ENCODE results near the gene PLXND1. TPM values are rescaled to one million over a fixed set of nuclear protein-coding genes. Genes with fewer than 3 reads are reported as not detected.

Gene PLXND1
- polyA plus RNA-seq, 2 donors, result 15.8 to 18.7 TPM

- H3K9me3 ChIP-seq (ENCODE audit: control insufficient read depth in 2 of 2, insufficient read depth in 1 of 2, low read depth in 1 of 2, low read length in 1 of 2), result no peaks in the 10 kb centered on the region
- no peaks in the 10 kb centered on the region for H3K27me3 ChIP-seq (ENCODE audit: control insufficient read depth in 1 of 2, insufficient read depth in 2 of 2, low read length in 2 of 2)
- peaks cover under 1 to 6% of the 10 kb centered on the region in 2 donors for H3K4me1 ChIP-seq (ENCODE audit: control insufficient read depth in 2 of 2, insufficient read depth in 2 of 2, low read length in 1 of 2)
- no peak overlapping the region for H3K4me3 ChIP-seq (ENCODE audit: low read depth in 1 of 2, low read length in 2 of 2)
- no peak overlapping the region for H3K27ac ChIP-seq (ENCODE audit: low read depth in 2 of 2, low read length in 1 of 2)
- 91 to 92% methylated on average over 22 of the region's 22 CpGs for WGBS, 2 donors
- peaks cover 0 to 8% of the 10 kb centered on the region in 2 donors for H3K36me3 ChIP-seq (ENCODE audit: control insufficient read depth in 2 of 2, insufficient read depth in 2 of 2, low read length in 1 of 2)
Observed at GRCh38 chr3:129571605-129572547, 34.6 kb downstream of the PLXND1 start.

- Histone ChIP-seq H3K27me3 (ENCODE audit: control insufficient read depth in 1 of 2, insufficient read depth in 2 of 2, low read length in 2 of 2) (no peaks in the 10 kb centered on the region), H3K27ac (ENCODE audit: low read depth in 2 of 2, low read length in 1 of 2) (no peak overlapping the region), H3K4me1 (ENCODE audit: control insufficient read depth in 2 of 2, insufficient read depth in 2 of 2, low read length in 1 of 2) (peaks cover 0 to 8% of the 10 kb centered on the region in 2 donors), H3K36me3 (ENCODE audit: control insufficient read depth in 2 of 2, insufficient read depth in 2 of 2, low read length in 1 of 2) (peaks cover 0 to 15% of the 10 kb centered on the region in 2 donors), H3K9me3 (ENCODE audit: control insufficient read depth in 2 of 2, insufficient read depth in 1 of 2, low read depth in 1 of 2, low read length in 1 of 2) (no peaks in the 10 kb centered on the region), H3K4me3 (ENCODE audit: low read depth in 1 of 2, low read length in 2 of 2) (no peak overlapping the region)
- WGBS, 2 donors, result 94 to 96% methylated on average over 7 of the region's 7 CpGs
Observed at GRCh38 chr3:129569856-129570255, 36.6 kb downstream of the PLXND1 start.

- WGBS, 2 donors, result 57 to 68% methylated on average over 6 of the region's 6 CpGs
- Histone ChIP-seq H3K27me3 (ENCODE audit: control insufficient read depth in 1 of 2, insufficient read depth in 2 of 2, low read length in 2 of 2) (no peaks in the 10 kb centered on the region), H3K9me3 (ENCODE audit: control insufficient read depth in 2 of 2, insufficient read depth in 1 of 2, low read depth in 1 of 2, low read length in 1 of 2) (no peaks in the 10 kb centered on the region), H3K4me3 (ENCODE audit: low read depth in 1 of 2, low read length in 2 of 2) (no peak overlapping the region), H3K4me1 (ENCODE audit: control insufficient read depth in 2 of 2, insufficient read depth in 2 of 2, low read length in 1 of 2) (peaks cover 0 to 8% of the 10 kb centered on the region in 2 donors), H3K36me3 (ENCODE audit: control insufficient read depth in 2 of 2, insufficient read depth in 2 of 2, low read length in 1 of 2) (peaks cover 0 to 21% of the 10 kb centered on the region in 2 donors), H3K27ac (ENCODE audit: low read depth in 2 of 2, low read length in 1 of 2) (no peak overlapping the region)
Observed at GRCh38 chr3:129567939-129568338, 38.5 kb downstream of the PLXND1 start.

- no peaks in the 10 kb centered on the region for H3K9me3 ChIP-seq (ENCODE audit: control insufficient read depth in 2 of 2, insufficient read depth in 1 of 2, low read depth in 1 of 2, low read length in 1 of 2)
- peaks cover 0 to 5% of the 10 kb centered on the region in 2 donors for H3K4me1 ChIP-seq (ENCODE audit: control insufficient read depth in 2 of 2, insufficient read depth in 2 of 2, low read length in 1 of 2)
- H3K27ac ChIP-seq (ENCODE audit: low read depth in 2 of 2, low read length in 1 of 2), result no peak overlapping the region
- H3K27me3 ChIP-seq (ENCODE audit: control insufficient read depth in 1 of 2, insufficient read depth in 2 of 2, low read length in 2 of 2), result no peaks in the 10 kb centered on the region
- peaks cover 0 to 25% of the 10 kb centered on the region in 2 donors for H3K36me3 ChIP-seq (ENCODE audit: control insufficient read depth in 2 of 2, insufficient read depth in 2 of 2, low read length in 1 of 2)
- H3K4me3 ChIP-seq (ENCODE audit: low read depth in 1 of 2, low read length in 2 of 2), result no peak overlapping the region
- WGBS, 2 donors, result 65 to 73% methylated on average over 18 of the region's 18 CpGs
Observed at GRCh38 chr3:129567176-129567705, 39.2 kb downstream of the PLXND1 start.

- H3K4me1 ChIP-seq (ENCODE audit: control insufficient read depth in 2 of 2, insufficient read depth in 2 of 2, low read length in 1 of 2), result peaks cover 5% of the 10 kb centered on the region in 2 donors
- H3K4me3 ChIP-seq (ENCODE audit: low read depth in 1 of 2, low read length in 2 of 2), result no peak overlapping the region
- H3K27me3 ChIP-seq (ENCODE audit: control insufficient read depth in 1 of 2, insufficient read depth in 2 of 2, low read length in 2 of 2), result no peaks in the 10 kb centered on the region
- H3K36me3 ChIP-seq (ENCODE audit: control insufficient read depth in 2 of 2, insufficient read depth in 2 of 2, low read length in 1 of 2), result peaks cover 0 to 25% of the 10 kb centered on the region in 2 donors
- H3K27ac ChIP-seq (ENCODE audit: low read depth in 2 of 2, low read length in 1 of 2), result no peak overlapping the region
- WGBS, 2 donors, result 88 to 97% methylated on average over 7 of the region's 7 CpGs
- H3K9me3 ChIP-seq (ENCODE audit: control insufficient read depth in 2 of 2, insufficient read depth in 1 of 2, low read depth in 1 of 2, low read length in 1 of 2), result no peaks in the 10 kb centered on the region
Observed at GRCh38 chr3:129565902-129566301, 40.6 kb downstream of the PLXND1 start.

- 90 to 93% methylated on average over 21 of the region's 21 CpGs for WGBS, 2 donors
- H3K27ac ChIP-seq (ENCODE audit: low read depth in 2 of 2, low read length in 1 of 2), result no peak overlapping the region
- H3K4me3 ChIP-seq (ENCODE audit: low read depth in 1 of 2, low read length in 2 of 2), result no peak overlapping the region
- H3K27me3 ChIP-seq (ENCODE audit: control insufficient read depth in 1 of 2, insufficient read depth in 2 of 2, low read length in 2 of 2), result no peaks in the 10 kb centered on the region
- peaks cover 5% of the 10 kb centered on the region in 2 donors for H3K4me1 ChIP-seq (ENCODE audit: control insufficient read depth in 2 of 2, insufficient read depth in 2 of 2, low read length in 1 of 2)
- peaks cover 0 to 22% of the 10 kb centered on the region in 2 donors for H3K36me3 ChIP-seq (ENCODE audit: control insufficient read depth in 2 of 2, insufficient read depth in 2 of 2, low read length in 1 of 2)
- no peaks in the 10 kb centered on the region for H3K9me3 ChIP-seq (ENCODE audit: control insufficient read depth in 2 of 2, insufficient read depth in 1 of 2, low read depth in 1 of 2, low read length in 1 of 2)
Observed at GRCh38 chr3:129564981-129565644, 41.4 kb downstream of the PLXND1 start.

- Histone ChIP-seq H3K27ac (ENCODE audit: low read depth in 2 of 2, low read length in 1 of 2) (peak overlapping the region in 1 of 2 donors; percentile 27), H3K4me1 (ENCODE audit: control insufficient read depth in 2 of 2, insufficient read depth in 2 of 2, low read length in 1 of 2) (peaks cover 5% of the 10 kb centered on the region in 2 donors), H3K4me3 (ENCODE audit: low read depth in 1 of 2, low read length in 2 of 2) (no peak overlapping the region), H3K27me3 (ENCODE audit: control insufficient read depth in 1 of 2, insufficient read depth in 2 of 2, low read length in 2 of 2) (no peaks in the 10 kb centered on the region), H3K9me3 (ENCODE audit: control insufficient read depth in 2 of 2, insufficient read depth in 1 of 2, low read depth in 1 of 2, low read length in 1 of 2) (no peaks in the 10 kb centered on the region), H3K36me3 (ENCODE audit: control insufficient read depth in 2 of 2, insufficient read depth in 2 of 2, low read length in 1 of 2) (peaks cover 0 to 17% of the 10 kb centered on the region in 2 donors)
- 75 to 76% methylated on average over 7 to 8 of the region's 8 CpGs for WGBS, 2 donors
Observed at GRCh38 chr3:129563850-129564535, 42.5 kb downstream of the PLXND1 start.

GRCh38 chr3:129563332-129563731, 43.1 kb downstream of the PLXND1 start:
- no peaks in the 10 kb centered on the region for H3K9me3 ChIP-seq (ENCODE audit: control insufficient read depth in 2 of 2, insufficient read depth in 1 of 2, low read depth in 1 of 2, low read length in 1 of 2)
- peaks cover 5% of the 10 kb centered on the region in 2 donors for H3K4me1 ChIP-seq (ENCODE audit: control insufficient read depth in 2 of 2, insufficient read depth in 2 of 2, low read length in 1 of 2)
- 90 to 91% methylated on average over 12 of the region's 12 CpGs for WGBS, 2 donors
- no peak overlapping the region for H3K4me3 ChIP-seq (ENCODE audit: low read depth in 1 of 2, low read length in 2 of 2)
- H3K36me3 ChIP-seq (ENCODE audit: control insufficient read depth in 2 of 2, insufficient read depth in 2 of 2, low read length in 1 of 2), result peaks cover 0 to 17% of the 10 kb centered on the region in 2 donors
- no peak overlapping the region for H3K27ac ChIP-seq (ENCODE audit: low read depth in 2 of 2, low read length in 1 of 2)
- no peaks in the 10 kb centered on the region for H3K27me3 ChIP-seq (ENCODE audit: control insufficient read depth in 1 of 2, insufficient read depth in 2 of 2, low read length in 2 of 2)

GRCh38 chr3:129562803-129563202, 43.7 kb downstream of the PLXND1 start:
- Histone ChIP-seq H3K4me1 (ENCODE audit: control insufficient read depth in 2 of 2, insufficient read depth in 2 of 2, low read length in 1 of 2) (peaks cover 5 to 6% of the 10 kb centered on the region in 2 donors), H3K27me3 (ENCODE audit: control insufficient read depth in 1 of 2, insufficient read depth in 2 of 2, low read length in 2 of 2) (no peaks in the 10 kb centered on the region), H3K27ac (ENCODE audit: low read depth in 2 of 2, low read length in 1 of 2) (no peak overlapping the region), H3K9me3 (ENCODE audit: control insufficient read depth in 2 of 2, insufficient read depth in 1 of 2, low read depth in 1 of 2, low read length in 1 of 2) (no peaks in the 10 kb centered on the region), H3K4me3 (ENCODE audit: low read depth in 1 of 2, low read length in 2 of 2) (no peak overlapping the region), H3K36me3 (ENCODE audit: control insufficient read depth in 2 of 2, insufficient read depth in 2 of 2, low read length in 1 of 2) (peaks cover 0 to 17% of the 10 kb centered on the region in 2 donors)
- 92 to 94% methylated on average over 19 of the region's 19 CpGs for WGBS, 2 donors

Measured in esophagus (tissue), 2 donors.